Measurements from ENCODE around the gene UGT2B10.

UGT2B10 gene

DNA sequence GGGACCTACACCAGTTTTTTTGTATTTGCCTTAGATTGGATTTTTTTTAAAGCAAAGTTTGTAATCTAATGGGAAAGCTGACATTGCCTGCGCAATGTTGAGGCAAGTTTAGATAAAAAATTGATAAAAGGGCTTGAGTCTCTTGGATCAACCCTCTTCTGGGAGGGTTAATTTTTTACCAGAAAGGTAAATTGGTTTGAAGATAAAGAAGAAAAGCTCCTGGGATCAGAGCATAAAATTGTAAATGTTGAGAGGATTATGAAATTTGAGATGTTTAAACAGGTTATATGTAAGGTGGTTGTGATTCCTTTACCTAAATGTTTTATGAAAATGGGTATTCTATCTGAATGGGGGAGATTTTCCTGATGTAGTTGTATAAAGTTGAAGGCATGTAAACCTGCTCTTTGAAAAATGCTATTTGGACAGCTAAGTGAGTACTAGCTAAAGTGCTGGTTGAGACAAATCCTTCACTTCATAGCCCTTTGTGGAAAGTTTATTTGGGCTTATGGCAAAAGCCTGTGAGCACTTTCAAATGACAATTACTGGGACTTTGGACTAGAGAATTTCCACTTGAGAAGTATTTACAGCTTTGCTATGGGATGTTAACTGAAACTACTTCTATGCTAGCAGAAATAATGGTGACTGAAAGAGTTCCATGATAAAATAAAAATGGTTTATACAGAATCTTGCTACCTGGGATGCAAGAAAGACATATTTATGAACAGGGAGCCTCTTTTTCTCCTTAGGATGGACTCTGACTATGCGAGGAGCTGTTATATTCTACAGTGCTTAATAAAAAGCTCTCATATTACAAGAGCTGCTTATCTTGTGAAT, 56.2 kb downstream of the UGT2B10 start:
- no peak for DNase-seq (ENCODE audit: low read depth)

DNA sequence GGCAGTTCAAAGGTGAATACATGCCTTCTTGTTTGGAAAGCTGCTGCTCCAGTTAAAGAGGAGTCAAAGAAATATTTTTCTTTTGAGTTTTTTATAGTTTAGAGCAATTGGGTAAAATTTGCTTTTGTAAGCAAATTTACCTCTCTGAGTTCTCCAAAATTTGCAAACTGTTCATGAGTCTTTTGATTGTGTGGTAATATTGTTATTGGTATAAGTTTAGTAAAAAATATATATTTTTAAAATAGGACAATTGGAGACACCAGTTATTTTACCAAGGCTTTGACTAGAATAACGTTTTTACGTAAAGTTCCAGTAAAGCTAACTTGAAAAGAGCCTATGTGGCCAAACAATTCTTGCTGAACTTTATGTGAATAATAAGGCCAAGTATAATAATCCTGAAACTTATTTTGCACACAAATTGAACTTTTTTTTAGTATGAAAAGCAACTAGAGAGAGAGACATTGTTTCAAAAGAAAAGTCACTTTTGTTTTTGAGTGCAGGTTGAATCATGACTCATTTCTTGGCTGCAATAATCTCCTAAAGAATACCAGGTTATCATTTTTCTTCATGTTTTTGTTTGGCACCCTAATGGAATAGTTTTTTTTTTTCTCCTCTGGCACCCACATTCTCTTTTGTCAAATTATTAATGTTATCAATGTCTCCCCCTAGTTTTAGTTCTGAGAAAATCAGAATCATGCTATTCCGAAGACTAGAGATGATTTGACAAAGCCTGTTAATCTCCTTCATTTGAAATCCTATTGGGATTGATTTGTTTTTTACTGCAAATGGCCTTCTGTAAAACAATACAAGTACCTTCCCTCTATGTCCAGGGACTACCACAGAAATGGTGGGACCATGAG, 57.1 kb downstream of the UGT2B10 start:
- no peak for DNase-seq (ENCODE audit: low read depth)

DNA sequence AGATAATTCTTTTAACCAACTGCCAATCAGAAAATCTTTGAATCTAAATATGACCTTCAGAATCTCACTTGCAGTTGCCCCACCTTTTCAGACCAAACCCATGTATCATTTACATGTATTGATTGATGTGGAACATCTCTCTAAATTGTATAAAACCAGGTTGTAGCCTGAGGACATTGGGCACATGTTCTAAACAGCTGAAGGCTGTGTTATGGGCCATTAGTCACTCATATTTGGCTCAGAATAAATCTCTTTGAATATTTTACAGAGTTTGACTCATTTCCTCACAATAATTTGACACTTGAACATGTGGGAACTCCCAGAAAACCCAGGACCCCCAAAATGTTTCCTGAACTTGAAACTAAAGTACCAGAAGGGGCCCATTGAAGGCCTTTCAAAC, 58.7 kb downstream of the UGT2B10 start:
- DNase-seq (ENCODE audit: low read depth), result no peak

DNA sequence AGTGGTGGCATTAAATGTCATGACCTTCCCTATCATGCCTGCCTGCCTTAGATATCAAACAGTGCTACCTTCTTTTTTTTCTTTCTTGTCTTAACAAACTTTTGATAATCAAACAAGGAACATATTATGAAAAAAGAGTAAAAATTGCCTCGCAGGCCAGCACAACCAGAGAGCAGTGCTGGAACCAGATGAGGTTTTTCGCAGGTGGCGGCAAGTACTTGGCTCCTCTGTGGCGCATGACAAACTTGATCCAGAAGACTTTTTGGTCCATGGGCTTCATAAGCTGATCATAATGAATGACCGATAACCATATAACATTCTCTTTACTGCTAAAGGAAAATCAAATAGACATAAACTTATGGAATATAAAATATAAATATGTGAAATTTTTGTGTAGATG, 61.8 kb downstream of the UGT2B10 start:
- DNase-seq (ENCODE audit: low read depth), result no peak

DNA sequence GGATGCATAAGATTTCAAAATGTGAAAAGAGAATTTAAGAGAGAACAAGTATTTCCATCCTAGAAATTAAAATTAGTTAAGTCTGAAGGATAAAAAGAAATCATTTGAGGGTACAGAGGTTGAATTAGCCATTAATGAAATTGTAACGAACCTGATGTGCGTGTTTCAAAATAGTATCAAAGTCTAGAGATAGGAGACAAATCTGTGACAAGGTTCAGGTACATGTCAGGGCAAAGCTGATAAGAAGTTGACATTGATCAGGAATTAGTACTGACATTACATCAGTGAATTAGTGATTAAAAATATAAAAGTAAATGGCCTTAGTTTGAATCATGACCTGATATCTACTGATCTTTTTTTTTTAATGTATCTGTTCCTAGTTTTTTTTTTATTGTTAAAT, 62.3 kb downstream of the UGT2B10 start:
- DNase-seq (ENCODE audit: low read depth), result no peak

Measured in stimulated activated CD8-positive, alpha-beta memory T cell treated with anti-CD3 and anti-CD28 coated beads, Interleukin-12 subunit alpha, Interleukin-12 subunit beta, amount 100 ng/mL, for 4 hours (primary cell).